ENCODE measurements around the gene CTIF. TPM values are rescaled to one million over a fixed set of nuclear protein-coding genes. Genes with fewer than 3 reads are reported as not detected.
A peak's percentile ranks its signal among the peaks of the same experiment; 100 is the strongest.

CTIF gene
- total RNA-seq, 2 donors from 2014 or later = 64.9 to 70.6 TPM

- intact Hi-C loops (cut with DNase I) = loop anchor here in 1 of 2 donors (10.0 kb wide), 1 partner anchor 65 kb away; no protein-coding TSS in a partner anchor
- peak in 1 of 2 donors; percentile 57 for ATAC-seq
- DNase-seq = no peak
Observed at GRCh38 chr18:48609820-48610815, 71.3 kb downstream of the CTIF start.

DNA sequence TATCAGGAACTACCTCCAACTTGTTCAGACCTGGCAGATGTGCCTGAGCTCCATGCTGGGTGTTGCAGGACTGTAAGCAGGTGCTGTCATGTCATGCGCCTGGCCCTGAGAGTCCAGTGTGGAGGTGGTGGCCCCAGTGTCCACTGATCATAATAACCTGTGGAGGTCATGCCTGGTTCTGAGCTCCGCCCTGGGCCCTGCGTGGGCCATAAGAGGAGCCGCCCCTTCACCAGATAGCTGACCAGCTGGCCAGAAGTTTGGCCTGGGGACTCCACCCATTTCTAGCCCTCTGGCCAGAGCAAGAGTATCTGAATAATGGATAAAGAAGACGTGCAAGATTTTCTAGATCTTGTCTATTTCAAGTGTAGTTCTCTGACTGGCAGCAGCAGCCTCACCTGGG lies 72.4 kb downstream of the CTIF start:
- no peak for ATAC-seq
- intact Hi-C loops (cut with DNase I) = no loop called here
- no peak for DNase-seq

DNA sequence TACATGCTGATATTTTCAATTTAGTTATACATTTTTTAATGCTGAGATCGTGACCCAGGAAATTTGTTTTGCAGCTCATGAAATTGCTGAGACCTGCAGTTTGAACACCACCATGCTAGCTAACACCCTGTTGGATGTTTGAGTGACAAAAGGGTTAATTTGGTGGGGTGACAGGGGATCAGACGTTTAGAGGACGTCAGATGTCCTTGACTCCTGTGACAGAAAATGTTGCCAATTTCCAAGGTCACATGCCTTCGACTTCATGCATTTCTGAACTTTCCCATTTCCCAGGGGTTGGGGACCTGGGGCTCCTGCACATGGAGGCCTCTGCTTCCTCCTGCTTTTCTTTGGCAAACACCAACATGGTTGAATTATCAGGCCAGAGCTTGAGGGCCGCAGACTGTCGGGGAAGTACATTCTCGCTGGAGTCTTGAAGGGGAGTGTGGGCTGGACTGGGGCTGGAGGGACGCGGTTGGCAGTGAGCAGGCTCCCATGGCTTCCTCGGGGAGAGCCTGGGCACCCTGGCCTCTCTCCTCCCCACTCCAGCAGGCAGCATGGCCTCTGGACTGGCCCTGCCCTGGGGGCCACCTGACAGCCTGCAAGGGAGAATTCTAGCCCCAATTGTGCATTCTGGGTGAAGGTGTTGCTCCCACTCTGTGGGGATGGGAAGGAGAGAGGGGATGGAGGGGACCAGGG lies 73.1 kb downstream of the CTIF start:
- ATAC-seq (no peak), DNase-seq (no peak)
- intact Hi-C loops (cut with DNase I) = no loop called here

DNA sequence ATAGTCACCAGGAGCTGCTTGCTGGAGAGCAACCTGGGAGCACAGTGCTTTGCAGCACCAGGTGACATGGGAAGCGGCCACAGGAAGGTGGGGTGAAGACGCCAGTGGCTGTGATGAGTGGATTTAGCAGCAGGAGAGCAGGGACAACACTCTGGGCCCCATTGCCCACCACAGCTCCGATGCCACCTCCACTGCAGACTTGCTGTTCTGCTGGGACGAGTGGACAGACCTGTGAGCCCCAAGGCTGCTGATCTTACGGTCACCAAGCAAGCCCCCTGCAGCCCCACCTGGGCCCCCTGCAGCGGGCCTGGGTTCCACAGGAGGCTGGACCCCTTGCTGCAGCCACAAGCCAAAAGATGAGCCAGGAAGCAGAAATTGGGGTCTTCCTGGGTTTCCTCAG lies 73.7 kb downstream of the CTIF start:
- intact Hi-C loops (cut with DNase I) = no loop called here
- ATAC-seq = no peak
- no peak for DNase-seq

- no peak for ATAC-seq
- intact Hi-C loops (cut with DNase I) = no loop called here
- no peak for DNase-seq
Observed at GRCh38 chr18:48612917-48613316, 74.1 kb downstream of the CTIF start.

DNA sequence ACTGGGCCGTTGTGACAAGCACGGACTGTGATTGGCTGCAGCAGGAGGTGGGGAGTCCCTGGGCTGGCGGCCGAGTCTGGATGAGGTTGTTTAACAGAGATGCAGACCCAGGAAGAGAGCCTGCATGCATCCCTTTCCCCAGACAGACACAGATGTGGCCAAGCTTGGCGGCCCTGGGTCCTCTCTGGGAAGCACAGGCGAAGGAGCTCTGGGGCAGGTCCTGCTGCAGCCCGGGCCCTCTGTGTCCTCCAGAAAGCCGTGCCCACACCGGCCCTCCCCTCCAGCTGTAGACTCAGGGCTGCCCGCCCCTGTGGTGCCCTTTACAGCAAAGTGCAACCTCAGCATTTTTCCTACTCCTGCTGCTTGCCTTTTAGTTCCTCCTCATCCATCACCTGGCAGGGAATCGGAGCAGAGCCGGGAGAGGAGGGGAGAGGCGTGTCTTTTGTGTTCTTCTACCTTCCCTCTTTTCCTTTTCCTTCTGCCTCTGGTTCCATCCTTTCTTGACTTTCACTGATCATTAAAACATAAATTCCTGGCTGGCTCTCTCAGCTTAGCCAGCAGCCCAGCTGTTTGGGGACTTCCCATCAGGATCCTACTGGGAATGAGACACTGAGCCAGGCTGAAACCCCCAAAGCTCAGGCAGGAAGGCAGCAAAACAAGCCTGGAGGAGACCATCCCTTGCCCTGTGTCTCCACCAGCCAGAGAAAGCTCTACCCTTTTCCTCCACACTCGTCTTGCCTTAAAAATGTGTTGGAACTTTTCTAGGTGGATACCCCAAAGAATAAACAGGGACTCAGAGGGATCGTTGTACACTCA lies 75.0 kb downstream of the CTIF start:
- DNase-seq = no peak
- peak; percentile 44 to 83 for ATAC-seq
- intact Hi-C loops (cut with DNase I) = no loop called here

DNA sequence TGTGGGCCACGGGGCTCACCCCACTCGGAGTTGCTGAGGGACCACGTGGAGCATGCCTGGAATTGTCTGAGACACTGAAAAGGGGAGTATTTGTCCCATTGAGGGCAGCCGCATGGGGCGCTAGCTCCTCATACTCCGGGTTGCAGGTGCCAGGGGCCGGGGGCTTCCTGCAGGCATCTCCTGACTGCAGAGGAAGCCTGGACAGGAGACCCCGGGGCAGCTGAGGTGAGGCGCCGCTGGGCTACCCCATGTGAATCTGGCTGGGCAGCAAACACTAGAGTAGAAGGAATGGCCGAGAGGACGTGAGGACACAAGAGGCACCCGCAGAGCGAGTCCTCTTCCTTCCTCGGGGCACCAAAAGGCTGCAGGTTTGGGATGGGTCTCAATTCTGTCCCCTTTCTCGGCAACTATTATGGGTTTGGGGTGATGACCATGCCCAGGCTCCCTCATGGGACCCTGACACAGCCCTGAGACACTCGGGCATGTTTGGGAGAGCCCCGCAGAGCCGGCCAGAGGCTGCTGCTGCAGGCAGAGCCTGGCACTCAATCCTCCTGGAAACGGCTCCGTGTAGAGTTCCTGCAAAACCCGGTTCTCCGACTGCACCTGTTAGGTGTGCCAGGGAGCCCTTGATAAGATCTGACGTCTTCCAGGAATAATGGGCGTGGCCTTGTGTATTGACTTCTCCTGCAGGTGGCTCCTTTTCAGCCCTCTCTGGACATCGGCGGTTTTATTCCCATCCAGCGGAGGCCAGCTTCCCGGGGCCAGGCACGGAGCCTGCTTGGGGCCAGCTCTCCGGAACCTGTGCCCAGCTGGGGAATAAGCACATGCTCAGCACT lies 77.0 kb downstream of the CTIF start:
- DNase-seq (no peak), ATAC-seq (no peak)
- intact Hi-C loops (cut with DNase I) = no loop called here

DNA sequence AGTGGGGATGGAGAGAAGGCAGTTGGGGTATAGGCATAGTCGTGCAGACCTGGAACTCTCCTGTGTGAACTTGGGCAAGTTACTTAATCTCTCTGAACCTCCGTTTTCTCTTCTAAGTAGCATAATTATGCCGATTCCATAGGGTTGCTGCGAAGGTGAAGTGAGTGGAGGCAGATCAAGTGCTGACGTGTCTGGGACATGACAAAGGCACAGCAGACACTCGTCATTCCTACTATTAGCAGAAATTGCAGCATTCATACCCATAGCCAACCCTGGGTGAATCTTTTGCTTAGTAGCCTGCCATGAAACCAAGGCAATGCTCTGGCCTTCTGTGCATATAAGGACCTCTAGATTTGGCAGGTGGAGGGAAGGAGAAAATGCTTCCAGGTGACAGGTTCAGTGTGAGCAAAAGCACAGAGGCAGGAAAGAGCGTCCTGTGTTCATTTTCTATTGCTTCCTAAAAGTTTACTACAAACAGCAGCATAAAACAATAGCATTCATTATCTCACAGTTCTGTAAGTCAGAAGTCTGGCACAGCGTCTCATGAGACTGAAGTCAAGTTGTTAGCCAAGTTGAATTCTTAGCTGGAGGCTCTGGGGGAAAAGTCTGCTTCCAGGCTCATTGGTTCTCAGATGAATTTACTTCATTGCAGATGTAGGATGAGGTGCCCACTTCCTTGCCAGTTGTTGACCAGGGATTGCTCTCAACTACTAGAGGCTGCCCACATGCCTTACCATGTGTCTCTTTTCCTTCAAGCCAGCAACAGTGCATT lies 77.8 kb downstream of the CTIF start:
- intact Hi-C loops (cut with DNase I) = no loop called here
- ATAC-seq (no peak), DNase-seq (no peak)

DNA sequence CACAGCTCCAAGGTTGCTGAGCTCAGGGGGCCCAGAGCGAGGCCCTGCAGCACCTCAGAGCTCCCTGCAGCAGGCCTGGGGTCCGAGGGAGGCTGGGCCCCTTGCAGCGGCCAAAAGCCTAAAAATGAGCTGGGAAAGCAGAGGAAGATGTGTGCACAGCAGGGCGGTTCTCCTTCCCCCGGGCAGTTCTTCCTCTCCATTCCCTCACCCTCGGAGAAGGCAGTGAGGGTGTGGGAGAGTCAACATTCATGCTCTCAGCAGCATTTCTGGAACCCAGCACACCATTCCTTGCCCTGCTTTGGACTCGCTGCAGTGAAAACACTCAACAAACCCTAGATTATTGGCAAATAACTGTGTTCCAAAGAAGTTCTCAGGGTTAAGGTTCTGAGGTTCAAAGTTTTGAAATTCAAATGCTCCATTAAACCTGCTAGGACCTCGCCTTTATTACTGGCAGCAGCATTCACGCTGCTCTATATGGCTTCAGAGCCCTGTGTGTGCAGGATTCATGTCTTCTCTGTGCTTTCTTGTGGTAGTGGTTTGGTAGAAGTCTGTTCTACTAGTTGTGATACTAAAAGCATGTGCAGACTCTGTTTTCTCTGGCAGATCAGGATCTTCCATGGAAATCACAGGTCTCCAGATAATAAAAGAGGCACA lies 79.1 kb downstream of the CTIF start:
- ATAC-seq (no peak), DNase-seq (no peak)
- intact Hi-C loops (cut with DNase I) = no loop called here

DNA sequence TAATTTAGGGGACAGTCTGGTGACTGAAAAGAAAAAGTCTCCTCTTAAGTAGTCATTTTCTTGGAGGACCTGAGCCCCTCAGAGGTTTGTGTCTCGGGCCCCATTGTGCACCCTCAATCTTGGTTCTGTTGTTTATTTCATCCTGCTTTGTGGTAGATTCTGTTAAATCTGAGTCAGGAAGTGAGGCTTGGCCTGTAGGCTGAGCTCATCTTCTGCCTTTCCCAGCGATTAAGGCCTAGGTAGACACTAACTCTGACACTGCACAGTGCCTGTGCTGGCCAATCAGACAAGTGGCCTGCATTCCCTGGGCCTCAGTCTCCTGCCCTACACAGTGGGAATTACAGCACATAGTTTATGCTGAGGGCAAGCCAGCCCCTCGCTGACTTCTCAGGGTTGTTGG lies 80.2 kb downstream of the CTIF start:
- DNase-seq (no peak), ATAC-seq (no peak)
- intact Hi-C loops (cut with DNase I) = no loop called here

DNA sequence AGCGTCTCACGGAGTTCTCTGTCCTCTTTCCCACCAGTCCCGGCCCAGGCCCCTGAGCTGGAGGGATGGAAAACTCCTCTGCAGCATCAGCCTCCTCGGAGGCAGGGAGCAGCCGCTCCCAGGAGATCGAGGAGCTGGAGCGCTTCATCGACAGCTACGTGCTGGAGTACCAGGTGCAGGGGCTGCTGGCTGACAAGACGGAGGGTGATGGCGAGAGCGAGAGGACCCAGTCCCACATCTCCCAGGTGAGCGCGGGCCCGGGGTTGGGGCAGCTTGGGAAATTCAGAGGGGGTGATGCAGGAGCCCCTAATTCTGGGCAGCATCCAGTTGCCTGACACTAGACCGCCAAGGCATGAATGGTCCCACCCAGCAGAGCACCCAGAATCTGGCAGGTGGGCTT lies 80.7 kb downstream of the CTIF start:
- DNase-seq (no peak), ATAC-seq (no peak)
- intact Hi-C loops (cut with DNase I) = no loop called here

- intact Hi-C loops (cut with DNase I) = no loop called here
- ATAC-seq (no peak), DNase-seq (no peak)
Observed at GRCh38 chr18:48620071-48620470, 81.2 kb downstream of the CTIF start.

- intact Hi-C loops (cut with DNase I) = no loop called here
- DNase-seq = no peak
- peak in 1 of 2 donors; percentile 85 for ATAC-seq
Observed at GRCh38 chr18:48621240-48621639, 82.4 kb downstream of the CTIF start.

DNA sequence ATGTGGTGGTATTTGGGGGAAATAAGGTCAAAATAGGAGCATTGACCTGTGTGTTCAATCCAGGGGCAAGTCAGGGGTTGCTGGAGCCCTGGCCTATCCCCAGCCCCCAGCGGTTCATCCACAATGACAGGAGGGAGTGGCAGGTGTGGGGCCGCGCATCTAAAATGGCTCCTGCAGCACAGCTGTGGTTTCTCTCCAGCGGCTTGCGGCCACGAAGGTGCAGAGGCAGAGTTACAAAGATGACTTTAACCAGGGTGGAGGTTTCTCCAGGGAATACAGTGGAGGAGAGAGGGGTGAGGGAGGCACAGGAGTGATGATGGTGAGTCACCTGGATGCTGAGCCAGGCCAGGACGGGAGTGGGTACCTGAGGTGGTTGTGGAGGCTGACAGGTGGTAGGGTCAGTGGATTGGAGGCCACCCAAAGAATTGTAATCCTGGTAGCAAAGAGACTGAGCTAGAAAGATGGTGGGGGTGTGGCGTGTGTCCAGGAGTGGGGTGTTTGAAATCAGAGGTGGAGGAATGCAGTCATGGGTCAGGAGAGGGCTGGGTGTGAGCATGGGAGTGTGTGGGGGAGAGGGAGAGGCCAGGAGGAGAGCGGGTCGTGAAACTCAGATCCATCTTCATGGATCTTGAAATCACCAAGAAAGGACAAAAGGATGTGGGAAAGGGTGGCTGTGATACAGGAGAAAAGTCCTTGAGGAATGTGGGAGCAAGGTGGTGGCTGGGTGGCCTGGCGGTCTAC lies 83.2 kb downstream of the CTIF start:
- intact Hi-C loops (cut with DNase I) = no loop called here
- peak in 1 of 2 donors; percentile 73 for ATAC-seq
- DNase-seq = no peak

- DNase-seq (no peak), ATAC-seq (peak in 1 of 2 donors; percentile 4)
- intact Hi-C loops (cut with DNase I) = no loop called here
Observed at GRCh38 chr18:48622911-48623431, 84.1 kb downstream of the CTIF start.

DNA sequence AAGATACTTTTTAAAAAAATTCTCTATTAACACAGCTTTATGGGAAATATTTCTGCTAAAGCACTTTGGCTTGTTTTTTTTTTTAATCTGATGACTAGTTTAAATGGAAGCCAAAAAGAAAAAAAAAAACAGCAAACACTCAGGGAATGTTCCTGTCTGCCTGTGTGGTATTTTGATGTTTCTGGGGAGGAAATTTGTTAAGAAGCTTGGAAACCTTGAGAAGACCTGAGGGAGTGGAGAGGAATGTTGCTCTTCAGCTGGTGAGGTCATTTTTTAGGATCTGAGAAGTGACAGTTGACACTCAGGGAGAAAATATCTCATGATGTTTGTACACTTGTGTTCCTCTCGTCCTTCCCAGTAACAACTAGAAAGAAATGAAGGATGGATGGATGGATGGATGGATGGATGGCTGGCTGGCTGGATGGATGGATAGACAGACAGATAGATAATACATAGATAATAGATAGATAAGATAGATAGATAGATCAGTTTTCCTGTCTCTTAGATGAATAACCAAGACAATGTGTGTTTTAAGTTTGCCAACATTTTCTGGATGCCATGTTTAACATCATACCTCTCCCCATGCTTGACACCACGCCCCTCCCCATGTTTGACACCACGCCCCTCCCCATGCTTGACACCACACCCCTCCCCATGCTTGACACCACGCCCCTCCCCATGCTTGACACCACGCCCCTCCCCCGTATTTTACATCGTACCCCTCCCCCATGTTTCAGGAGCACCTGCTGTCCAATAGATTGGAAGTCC lies 84.8 kb downstream of the CTIF start:
- DNase-seq = no peak
- intact Hi-C loops (cut with DNase I) = no loop called here
- peak in 1 of 2 donors; percentile 52 for ATAC-seq
